HepG2 (cell line): ENCODE data around the gene WWTR1. TPM values are rescaled to one million over a fixed set of nuclear protein-coding genes. Genes with fewer than 3 reads are reported as not detected.

Experiments
- ATAC-seq: fragments of 200-7000 bp; cut with Tn5 transposase; 3 replicates; pipeline ENCODE4 v1.9.1; 2020; ENCODE audit warnings: mild to moderate bottlenecking, moderate library complexity
- BruUV-seq: library from RNA; stranded (reverse); fragments of 400-500 nt; replicated peaks from 2 replicates; lab custom pipeline; 2021; lab: Mats Ljungman, UMichigan
- CTCF ChIA-PET: fragments of 300-600 bp; formaldehyde crosslinking; extraction: SDS; loops from one replicate; lab custom pipeline; 2021; ENCODE audit warnings: low total read pairs, inconsistent platforms, low intra/inter-chr PET ratio; lab: Yijun Ruan, JAX
- POLR2A ChIA-PET: fragments of 350-600 bp; sonication (Branson Sonifier 250); formaldehyde crosslinking; loops from one replicate; lab custom pipeline; 2020; ENCODE audit warnings: antibody characterized with exemption, inconsistent platforms; lab: Yijun Ruan, JAX
- DNase-seq: peaks from one replicate; pipeline ENCODE4 v3.0.0-alpha.2; 2015; ENCODE audit warnings: low spot score
- FAIRE-seq: peaks from 3 replicates; lab custom pipeline; 2011; peaks lifted over from hg19 to GRCh38; lab: Jason Lieb, UNC
- H2AFZ ChIP-seq: one replicate; pipeline ENCODE4 v1.6.1; 2011; ENCODE audit warnings: low read length, inconsistent platforms
- H3K27ac ChIP-seq: fragments of 300-600 bp; 3 replicates; pipeline ENCODE4 v1.8.0; 2011; ENCODE audit warnings: mixed run types, mild to moderate bottlenecking, mixed read lengths, low read length, inconsistent platforms; ENCODE audit not compliant: insufficient read depth; ENCODE audit errors: extremely low read length
- H3K27me3 ChIP-seq, 2 experiments: fragments of 200-600 bp in 1 of 2; 2 replicates in 1 of 2; 3 replicates in 1 of 2; pipeline versions ENCODE4 v1.6.0 to v1.8.0; 2011; ENCODE audit warnings: low read length in 2 of 2, mild to moderate bottlenecking in 2 of 2, moderate library complexity in 2 of 2, inconsistent platforms in 1 of 2; ENCODE audit not compliant: insufficient read depth in 2 of 2, control insufficient read depth in 1 of 2
- H3K36me3 ChIP-seq, 2 experiments: fragments of 200-600 bp in 1 of 2; replicated peaks in 1 of 2; 2 replicates in 1 of 2; 3 replicates in 1 of 2; pipeline versions ENCODE4 v1.5.1 to v1.8.0; 2011; ENCODE audit warnings: low read length in 2 of 2, inconsistent platforms in 1 of 2; ENCODE audit not compliant: insufficient read depth in 2 of 2, control insufficient read depth in 1 of 2
- H3K4me1 ChIP-seq: 2 replicates; pipeline ENCODE4 v1.5.1; 2012; ENCODE audit warnings: low read length, inconsistent platforms; ENCODE audit not compliant: insufficient read depth
- H3K4me2 ChIP-seq: 2 replicates; pipeline ENCODE4 v1.6.0; 2011; ENCODE audit warnings: low read depth, low read length, inconsistent platforms
- H3K4me3 ChIP-seq, 3 experiments: fragments of 200-600 bp in 1 of 3; sonication (generic), shearing (Covaris generic) in 1 of 3; replicated peaks in 1 of 3; 2 replicates each; pipeline ENCODE4 v1.5.1; 2011 to 2016; ENCODE audit warnings: low read length in 3 of 3, inconsistent platforms in 2 of 3, low read depth in 2 of 3, mild to moderate bottlenecking in 2 of 3, control low read depth in 1 of 3, mixed read lengths in 1 of 3; ENCODE audit not compliant: insufficient read depth in 1 of 3
- H3K79me2 ChIP-seq: one replicate; pipeline ENCODE4 v1.6.1; 2011; ENCODE audit warnings: low read length, inconsistent platforms; ENCODE audit not compliant: insufficient read depth
- H3K9ac ChIP-seq: 2 replicates; pipeline ENCODE4 v1.6.0; 2011; ENCODE audit warnings: mild to moderate bottlenecking, low read depth, low read length, inconsistent platforms; ENCODE audit not compliant: insufficient read depth
- H3K9me3 ChIP-seq: 2 replicates; pipeline ENCODE4 v1.5.1; 2012; ENCODE audit warnings: mild to moderate bottlenecking, low read length
- H4K20me1 ChIP-seq: 2 replicates; pipeline ENCODE4 v1.6.0; 2011; ENCODE audit warnings: inconsistent platforms, mild to moderate bottlenecking, low read length, moderate library complexity; ENCODE audit not compliant: insufficient read depth
- LRRFIP1 ChIP-seq: sonication (generic); formaldehyde crosslinking; conservative IDR thresholded peaks from 2 replicates; pipeline ENCODE4 v1.4.0; 2020; ENCODE audit warnings: missing genetic modification reagents
- MIER3 ChIP-seq: IDR thresholded peaks from 2 replicates; pipeline ENCODE4 v1.6.1; 2016; ENCODE audit warnings: missing compliant biosample characterization, borderline replicate concordance
- MXD3 ChIP-seq: IDR thresholded peaks from 2 replicates; pipeline ENCODE4 v1.6.1; 2016; ENCODE audit warnings: mild to moderate bottlenecking, missing biosample characterization, missing genetic modification reagents
- RFX5 ChIP-seq: IDR thresholded peaks from 2 replicates; pipeline ENCODE4 v1.6.1; 2011; ENCODE audit warnings: low read depth, low read length, improper control_type of control experiment
- SRSF4 ChIP-seq: fragments of 200-400 bp; formaldehyde crosslinking; IDR thresholded peaks from one replicate; pipeline ENCODE4 v1.6.1; 2018; ENCODE audit warnings: mild to moderate bottlenecking, low read depth, low read length, moderate library complexity; ENCODE audit not compliant: poor library complexity, severe bottlenecking
- WIZ ChIP-seq: sonication (generic); formaldehyde crosslinking; IDR thresholded peaks from 2 replicates; pipeline ENCODE4 v1.5.1; 2020; ENCODE audit warnings: mild to moderate bottlenecking, missing genetic modification reagents
- ZNF407 ChIP-seq: sonication (generic); formaldehyde crosslinking; IDR thresholded peaks from one replicate; pipeline ENCODE4 v1.5.1; 2020; ENCODE audit warnings: mild to moderate bottlenecking, missing genetic modification reagents; ENCODE audit errors: not compliant biosample characterization
- ZNF879 ChIP-seq: sonication (generic); formaldehyde crosslinking; IDR thresholded peaks from 2 replicates; pipeline ENCODE4 v1.8.1; 2023; ENCODE audit warnings: missing genetic modification reagents
- WGBS: methylation state at CpG from one replicate; pipeline ENCODE4 v1.1.6; 2017; ENCODE audit warnings: low lambda C conversion rate; 5-methylcytosine and 5-hydroxymethylcytosine counted together
- in situ Hi-C: cut with HindIII; loops from 2 replicates; pipeline ENCODE4 v1.10.0; 2017; ENCODE audit warnings: low pct_unique_long_range_greater_than_20kb; ENCODE audit not compliant: extremely low pct_ligation_motif_present
- intact Hi-C: fragments of 100-400 bp; cut with micrococcal nuclease; formaldehyde crosslinking; loops from one replicate; pipeline ENCODE4 v1.10.0; 2022; ENCODE audit not compliant: unreplicated experiment
- polyA plus RNA-seq, 8 experiments: library from polyadenylated mRNA; depleted of rRNA in 3 of 8; stranded (reverse) in 7 of 8; unstranded in 1 of 8; fragments of >200 nt; fragmentation: Illumina TruSeq in 4 of 8; extraction: Trizol in 4 of 8; gene quantifications; 2 replicates each; pipeline versions ENCODE4 v1.2.1 to v1.2.3, GENCODE V29; 2011 to 2016; ENCODE audit warnings: low read depth in 4 of 8, missing spikeins in 1 of 8, mixed read lengths in 1 of 8; ENCODE audit not compliant: insufficient read depth in 1 of 8
- total RNA-seq, 5 experiments: library from RNA; depleted of rRNA; stranded (reverse); fragments of >200 nt; fragmentation: Illumina TruSeq; extraction: Trizol; gene quantifications; 2 replicates each; pipeline ENCODE4 v1.2.3, GENCODE V29; 2016; ENCODE audit warnings: low read depth in 1 of 5
- TF ChIP-seq, protein P1 (sequence below): sonication (generic); formaldehyde crosslinking; IDR thresholded peaks from 2 replicates; pipeline ENCODE4 v1.4.0; 2020; ENCODE audit warnings: missing genetic modification reagents

The WWTR1 gene
- total and polyA plus RNA-seq, 2 of the 13 experiments (the other 11 are each of a cell fraction or from before 2014, with no cell fraction given), result 19.7 to 139 TPM

DNA sequence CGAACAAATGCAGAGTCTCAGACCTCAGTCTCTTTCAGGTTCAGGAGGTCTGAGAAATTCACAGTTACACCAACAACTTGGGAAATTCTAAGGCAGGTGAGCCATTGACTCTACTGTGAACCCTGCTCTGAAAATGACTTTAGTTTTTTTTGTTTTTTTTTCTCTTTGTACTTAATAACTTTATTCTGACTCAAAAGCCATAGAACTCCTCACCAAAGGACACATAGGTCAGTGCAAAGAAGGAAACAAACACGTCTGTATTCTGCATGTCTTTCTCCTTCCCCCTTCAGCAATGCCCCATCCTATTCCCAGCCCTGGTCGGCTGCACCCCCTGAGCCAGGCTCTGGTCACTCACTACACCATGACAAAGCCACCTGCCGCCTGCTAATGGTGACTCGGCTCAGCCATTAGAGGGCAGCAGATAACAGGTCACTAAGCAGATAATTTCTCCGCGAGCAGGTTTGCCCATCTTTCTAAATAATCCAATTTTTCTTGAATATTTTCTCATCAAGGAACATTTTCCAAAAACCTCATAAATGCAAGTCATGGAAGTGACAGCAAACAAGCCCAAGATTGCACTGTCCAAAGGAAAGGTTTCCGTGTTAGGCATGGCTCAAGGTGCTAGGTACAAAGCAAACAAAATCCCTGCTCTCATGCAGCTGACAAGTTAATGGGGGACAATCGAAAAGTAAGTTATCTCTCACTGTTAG is 145.6 kb downstream of the WWTR1 start (continued):
- no peak for TF ChIP-seq LRRFIP1 (CRISPR knock-in tag)

GRCh38 chr3:149511040-149511626 is 146.7 kb downstream of the WWTR1 start:
- Histone ChIP-seq H2AFZ (no peak overlapping the region), H3K9me3 (no peaks in the 10 kb centered on the region), H3K4me1 (peaks cover 35% of the 10 kb centered on the region), H3K27me3 (no peaks in the 10 kb centered on the region), H3K4me2 (no peak overlapping the region), H3K79me2 (no peaks in the 10 kb centered on the region), H3K4me3 (no peak overlapping the region), H3K9ac (no peak overlapping the region), H3K36me3 (no peaks in the 10 kb centered on the region), H3K27ac (no peak overlapping the region), H4K20me1 (no peaks in the 10 kb centered on the region)
- in situ Hi-C loops, result loop anchor here (5.0 kb wide), 1 partner anchor 261 kb away; no protein-coding TSS in a partner anchor
- no peak for FAIRE-seq
- no TSS peak for BruUV-seq
- ChIA-PET POLR2A (no interaction called here), CTCF (interaction anchor here (1.0 to 2.0 kb wide), 2 partner anchors 17 to 118 kb away, joined by 3 to 7 read pairs; no protein-coding TSS in a partner anchor)
- ATAC-seq, result no peak
- WGBS, result 52% methylated on average over 3 of the region's 3 CpGs
- intact Hi-C loops, result loop anchor here (5.0 to 10.0 kb wide), 3 partner anchors 61 to 394 kb away; no protein-coding TSS in a partner anchor
- DNase-seq, result no peak
- TF ChIP-seq ZNF407 (CRISPR knock-in tag) (no peak), MXD3 (CRISPR knock-in tag) (no peak), SRSF4 (no peak), RFX5 (no peak), MIER3 (CRISPR knock-in tag) (no peak), WIZ (no peak), ZNF879 (CRISPR knock-in tag) (no peak)
- TF ChIP-seq, protein P1, sequence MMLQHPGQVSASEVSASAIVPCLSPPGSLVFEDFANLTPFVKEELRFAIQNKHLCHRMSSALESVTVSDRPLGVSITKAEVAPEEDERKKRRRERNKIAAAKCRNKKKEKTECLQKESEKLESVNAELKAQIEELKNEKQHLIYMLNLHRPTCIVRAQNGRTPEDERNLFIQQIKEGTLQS (CRISPR knock-in tag), result no peak
